Head of caudate nucleus (tissue), 42 donors: Measurements from ENCODE around the gene RNASE8.
"Not testable (repeated sequence)": the region's sequence is repeated elsewhere in the genome, so short reads cannot be mapped to it uniquely, and the experiment has no call there.

ENCODE experiments used
- DNase-seq, 42 donors: peaks; one replicate each; pipeline versions ENCODE4 v3.0.0 to v3.0.0-alpha.2; 2020 to 2021; ENCODE audit warnings: mixed read lengths in 7 of 42
- intact Hi-C: fragments of 100-400 bp; cut with DNase I; formaldehyde crosslinking; loops from one replicate; pipeline ENCODE4 v1.15.0; 2022

Gene RNASE8

GRCh38 chr14:21026274-21026987 is 31.2 kb upstream of the RNASE8 start:
- intact Hi-C loops, result loop anchor here (5.0 kb wide), 1 partner anchor 224 kb away; the partner anchor contains the start of gene RNASE1
- peak; percentile 72 to 95 (median 87) for DNase-seq

GRCh38 chr14:21026988-21027315 is 30.7 kb upstream of the RNASE8 start:
- DNase-seq, result no peak
- intact Hi-C loops, result loop anchor here (5.0 kb wide), 1 partner anchor 225 kb away; the partner anchor contains the start of gene RNASE1

- intact Hi-C loops, result loop anchor here (5.0 kb wide), 1 partner anchor 228 kb away; the partner anchor contains the start of gene RNASE1
These were observed 27.7 kb upstream of the RNASE8 start, which contains the start of gene TPPP2 for GRCh38 chr14:21029917-21030316. TSS of gene TPPP2 (plus strand) at chr14:21030217. CDS start at chr14:21030582, 365 bp downstream.

GRCh38 chr14:21030531-21030930 is 27.1 kb upstream of the RNASE8 start:
- no peak for DNase-seq
- intact Hi-C loops, result no loop called here

More at GRCh38 chr14:21029917-21030316, 27.7 kb upstream of the RNASE8 start, which contains the start of gene TPPP2:
- no peak for DNase-seq

GRCh38 chr14:21032326-21033132 is 25.1 kb upstream of the RNASE8 start:
- intact Hi-C loops, result no loop called here
- no peak for DNase-seq

GRCh38 chr14:21033133-21033698 is 24.4 kb upstream of the RNASE8 start:
- DNase-seq, result peak in 1 of 42 donors; percentile 57
- intact Hi-C loops, result no loop called here

- intact Hi-C loops, result no loop called here
- DNase-seq, result no peak
These were observed 22.9 kb upstream of the RNASE8 start, which contains the start of gene RNASE13 for GRCh38 chr14:21034707-21035106. TSS of gene RNASE13 (minus strand) at chr14:21034807. CDS start at chr14:21034288, 519 bp downstream.

GRCh38 chr14:21036751-21037150 is 20.9 kb upstream of the RNASE8 start:
- intact Hi-C loops, result no loop called here
- DNase-seq, result peak in 6 of 42 donors; percentile 33 to 64 (median 46)

GRCh38 chr14:21037156-21037555 is 20.5 kb upstream of the RNASE8 start:
- DNase-seq, result no peak
- intact Hi-C loops, result no loop called here

- DNase-seq, result peak; percentile 71 to 95 (median 87)
- intact Hi-C loops, result no loop called here
These were observed 18.9 kb upstream of the RNASE8 start for GRCh38 chr14:21038441-21039422.

- peak in 33 of 42 donors; percentile 37 to 85 (median 66) for DNase-seq
- intact Hi-C loops, result loop anchor here (2.0 kb wide), 1 partner anchor 25 kb away; no protein-coding TSS in a partner anchor
These were observed 17.8 kb upstream of the RNASE8 start for GRCh38 chr14:21039585-21040369.

GRCh38 chr14:21040370-21040925 is 17.2 kb upstream of the RNASE8 start:
- intact Hi-C loops, result loop anchor here (2.0 kb wide), 1 partner anchor 26 kb away; no protein-coding TSS in a partner anchor
- no peak for DNase-seq

- intact Hi-C loops, result loop anchor here (2.0 kb wide), 1 partner anchor 26 kb away; no protein-coding TSS in a partner anchor
- not testable (repeated sequence) for DNase-seq
These were observed 16.7 kb upstream of the RNASE8 start for GRCh38 chr14:21040941-21041340.

GRCh38 chr14:21041676-21042433 is 15.8 kb upstream of the RNASE8 start, which contains the start of gene RNASE7:
TSS of gene RNASE7 (plus strand) at chr14:21042362. CDS start at chr14:21042993, 631 bp downstream.
- DNase-seq, result peak in 2 of 42 donors; percentile 40 to 74
- intact Hi-C loops, result loop anchor here (2.0 kb wide), 1 partner anchor 27 kb away; no protein-coding TSS in a partner anchor

GRCh38 chr14:21042918-21043317 is 14.7 kb upstream of the RNASE8 start:
- DNase-seq, result peak in 41 of 42 donors; percentile 48 to 89 (median 77)
- intact Hi-C loops, result no loop called here

- no peak for DNase-seq
- intact Hi-C loops, result no loop called here
These were observed 14.1 kb upstream of the RNASE8 start for GRCh38 chr14:21043387-21043973.
